ENCODE results near the gene PLCB1.

PLCB1 gene

GRCh38 chr20:8909596-8909995, 777.5 kb downstream of the PLCB1 start:
- Histone ChIP-seq H3K4me3 (ENCODE audit: low read depth, low read length, poor library complexity, severe bottlenecking) (no peak overlapping the region), H3K4me1 (ENCODE audit: insufficient read depth, low read length, severe bottlenecking) (no peaks in the 10 kb centered on the region), H3K4me2 (ENCODE audit: low read length) (no peak overlapping the region), H4K20me1 (ENCODE audit: insufficient read depth, low read length) (no peaks in the 10 kb centered on the region), H2AFZ (ENCODE audit: low read length) (no peak overlapping the region), H3K9ac (ENCODE audit: low read length) (no peak overlapping the region), H3F3A (ENCODE audit: insufficient read depth, low read length) (no peaks in the 10 kb centered on the region), H3K36me3 (ENCODE audit: insufficient read depth, low read length) (no peaks in the 10 kb centered on the region), H3K79me2 (ENCODE audit: insufficient read depth, low read length) (no peaks in the 10 kb centered on the region), H3K9me2 (ENCODE audit: low read depth, low read length) (no peaks in the 10 kb centered on the region), H3K27me3 (ENCODE audit: insufficient read depth, low read length) (no peaks in the 10 kb centered on the region), H3K27ac (ENCODE audit: low read depth, low read length, poor library complexity, severe bottlenecking) (no peak overlapping the region), H3K9me3 (ENCODE audit: low read length) (no peaks in the 10 kb centered on the region)
- TF ChIP-seq, protein P1, sequence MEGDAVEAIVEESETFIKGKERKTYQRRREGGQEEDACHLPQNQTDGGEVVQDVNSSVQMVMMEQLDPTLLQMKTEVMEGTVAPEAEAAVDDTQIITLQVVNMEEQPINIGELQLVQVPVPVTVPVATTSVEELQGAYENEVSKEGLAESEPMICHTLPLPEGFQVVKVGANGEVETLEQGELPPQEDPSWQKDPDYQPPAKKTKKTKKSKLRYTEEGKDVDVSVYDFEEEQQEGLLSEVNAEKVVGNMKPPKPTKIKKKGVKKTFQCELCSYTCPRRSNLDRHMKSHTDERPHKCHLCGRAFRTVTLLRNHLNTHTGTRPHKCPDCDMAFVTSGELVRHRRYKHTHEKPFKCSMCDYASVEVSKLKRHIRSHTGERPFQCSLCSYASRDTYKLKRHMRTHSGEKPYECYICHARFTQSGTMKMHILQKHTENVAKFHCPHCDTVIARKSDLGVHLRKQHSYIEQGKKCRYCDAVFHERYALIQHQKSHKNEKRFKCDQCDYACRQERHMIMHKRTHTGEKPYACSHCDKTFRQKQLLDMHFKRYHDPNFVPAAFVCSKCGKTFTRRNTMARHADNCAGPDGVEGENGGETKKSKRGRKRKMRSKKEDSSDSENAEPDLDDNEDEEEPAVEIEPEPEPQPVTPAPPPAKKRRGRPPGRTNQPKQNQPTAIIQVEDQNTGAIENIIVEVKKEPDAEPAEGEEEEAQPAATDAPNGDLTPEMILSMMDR (IDR thresholded peaks at IDR 0.05; ENCODE audit: low read length), result no peak
- no peak for TF ChIP-seq EZH2 (IDR thresholded peaks at IDR 0.05; ENCODE audit: borderline replicate concordance, low read length)

GRCh38 chr20:8912096-8912495, 780.0 kb downstream of the PLCB1 start:
- no peaks in the 10 kb centered on the region for H3K9me3 ChIP-seq (ENCODE audit: low read length)
- H3K27me3 ChIP-seq (ENCODE audit: insufficient read depth, low read length), result no peaks in the 10 kb centered on the region
- H3F3A ChIP-seq (ENCODE audit: insufficient read depth, low read length), result no peaks in the 10 kb centered on the region
- no peaks in the 10 kb centered on the region for H3K36me3 ChIP-seq (ENCODE audit: insufficient read depth, low read length)
- H3K4me2 ChIP-seq (ENCODE audit: low read length), result no peak overlapping the region
- no peak overlapping the region for H3K27ac ChIP-seq (ENCODE audit: low read depth, low read length, poor library complexity, severe bottlenecking)
- no peak overlapping the region for H3K9ac ChIP-seq (ENCODE audit: low read length)
- no peak overlapping the region for H2AFZ ChIP-seq (ENCODE audit: low read length)
- no peaks in the 10 kb centered on the region for H3K9me2 ChIP-seq (ENCODE audit: low read depth, low read length)
- TF ChIP-seq, protein P1 (IDR thresholded peaks at IDR 0.05; ENCODE audit: low read length), result no peak
- TF ChIP-seq EZH2 (IDR thresholded peaks at IDR 0.05; ENCODE audit: borderline replicate concordance, low read length), result no peak
- H3K79me2 ChIP-seq (ENCODE audit: insufficient read depth, low read length), result no peaks in the 10 kb centered on the region
- no peak overlapping the region for H3K4me3 ChIP-seq (ENCODE audit: low read depth, low read length, poor library complexity, severe bottlenecking)
- H3K4me1 ChIP-seq (ENCODE audit: insufficient read depth, low read length, severe bottlenecking), result no peaks in the 10 kb centered on the region
- no peaks in the 10 kb centered on the region for H4K20me1 ChIP-seq (ENCODE audit: insufficient read depth, low read length)

- no peaks in the 10 kb centered on the region for H3F3A ChIP-seq (ENCODE audit: insufficient read depth, low read length)
- H3K4me3 ChIP-seq (ENCODE audit: low read depth, low read length, poor library complexity, severe bottlenecking), result no peak overlapping the region
- H3K4me1 ChIP-seq (ENCODE audit: insufficient read depth, low read length, severe bottlenecking), result no peaks in the 10 kb centered on the region
- H4K20me1 ChIP-seq (ENCODE audit: insufficient read depth, low read length), result no peaks in the 10 kb centered on the region
- TF ChIP-seq, protein P1 (IDR thresholded peaks at IDR 0.05; ENCODE audit: low read length), result no peak
- TF ChIP-seq EZH2 (IDR thresholded peaks at IDR 0.05; ENCODE audit: borderline replicate concordance, low read length), result no peak
- no peak overlapping the region for H3K9ac ChIP-seq (ENCODE audit: low read length)
- no peaks in the 10 kb centered on the region for H3K27me3 ChIP-seq (ENCODE audit: insufficient read depth, low read length)
- H3K79me2 ChIP-seq (ENCODE audit: insufficient read depth, low read length), result no peaks in the 10 kb centered on the region
- H3K27ac ChIP-seq (ENCODE audit: low read depth, low read length, poor library complexity, severe bottlenecking), result no peak overlapping the region
- no peaks in the 10 kb centered on the region for H3K36me3 ChIP-seq (ENCODE audit: insufficient read depth, low read length)
- H3K9me3 ChIP-seq (ENCODE audit: low read length), result no peaks in the 10 kb centered on the region
- H2AFZ ChIP-seq (ENCODE audit: low read length), result no peak overlapping the region
- H3K4me2 ChIP-seq (ENCODE audit: low read length), result no peak overlapping the region
- H3K9me2 ChIP-seq (ENCODE audit: low read depth, low read length), result no peaks in the 10 kb centered on the region
These were observed 780.7 kb downstream of the PLCB1 start for GRCh38 chr20:8912731-8913130.
